Ovary (tissue), 9 donors: Measurements from ENCODE around the gene ARID5B. TPM values are rescaled to one million over a fixed set of nuclear protein-coding genes. Genes with fewer than 3 reads are reported as not detected.
"Not testable (repeated sequence)": the region's sequence is repeated elsewhere in the genome, so short reads cannot be mapped to it uniquely, and the experiment has no call there.

Experiments
- DNase-seq, 5 donors: peaks; one replicate each; pipeline ENCODE4 v3.0.0-alpha.2; 2019 to 2020
- H3K27ac ChIP-seq, 2 donors: fragments of 200-600 bp; one replicate each; pipeline versions ENCODE4 v1.5.1 to v1.8.0; 2019 to 2022
- H3K27me3 ChIP-seq: fragments of 200-600 bp; one replicate; pipeline ENCODE4 v1.8.0; 2022
- H3K36me3 ChIP-seq: fragments of 200-600 bp; sonication (generic); one replicate; pipeline ENCODE4 v1.5.1; 2019
- H3K4me1 ChIP-seq: one replicate; pipeline ENCODE4 v1.8.1; 2013; ENCODE audit warnings: mild to moderate bottlenecking, moderate library complexity; ENCODE audit not compliant: insufficient read depth
- H3K4me3 ChIP-seq: fragments of 200-600 bp; sonication (generic); one replicate; pipeline ENCODE4 v1.5.1; 2017
- H3K9me3 ChIP-seq, 2 donors: fragments of 200-600 bp in 1 of 2; sonication (generic) in 1 of 2; one replicate each; pipeline versions ENCODE4 v1.5.1 to v1.8.1; 2013 to 2019; ENCODE audit warnings: mild to moderate bottlenecking in 1 of 2, moderate library complexity in 1 of 2
- CTCF ChIP-seq, 3 donors: fragments of 450-650 bp in 2 of 3; fragments of 200-600 bp in 1 of 3; IDR thresholded peaks; one replicate each; pipeline versions ENCODE4 v1.5.1 to v1.8.0; 2016 to 2022; ENCODE audit warnings: antibody characterized with exemption in 3 of 3, mild to moderate bottlenecking in 1 of 3
- EP300 ChIP-seq: sonication (generic); formaldehyde crosslinking; IDR thresholded peaks from one replicate; pipeline ENCODE4 v1.6.1; 2017; ENCODE audit warnings: antibody characterized with exemption
- POLR2A ChIP-seq: fragments of 450-650 bp; IDR thresholded peaks from one replicate; pipeline ENCODE4 v1.6.1; 2017; ENCODE audit warnings: antibody characterized with exemption, mild to moderate bottlenecking, moderate library complexity
- WGBS, 3 donors: extraction: QIAGEN DNeasy Blood & Tissue Kit in 1 of 3; methylation state at CpG; one replicate each; pipeline versions ENCODE4 v1.1.5 to v1.1.7; 2013 to 2017; 5-methylcytosine and 5-hydroxymethylcytosine counted together
- intact Hi-C, 4 donors: fragments of 100-400 bp; cut with DNase I; formaldehyde crosslinking; loops; one replicate each; pipeline versions ENCODE4 v1.11.0 to v1.15.1; 2022 to 2023
- polyA plus RNA-seq, 2 donors: library from polyadenylated mRNA; stranded (reverse); fragments of 200-250 nt in 1 of 2; fragments of 350-450 nt in 1 of 2; fragmentation: Illumina TruSeq in 1 of 2; extraction: RNeasy Lipid Tissue Mini Kit (QIAGEN cat#74804) in 1 of 2; gene quantifications; one replicate each; pipeline ENCODE4 v1.2.3, GENCODE V29; 2013 to 2014
- total RNA-seq, 7 donors: library from RNA; depleted of rRNA in 2 of 7; stranded (reverse); fragments of >200 nt in 2 of 7; fragmentation: NEBNext Ultra II Directional in 3 of 7; extraction: Animal tissue kit (Norgen Biotek cat#: 25700) in 3 of 7; gene quantifications; one replicate each; pipeline versions ENCODE4 v1.1.0 to v1.2.4, GENCODE V29; 2016 to 2023
- donor health status: DM: no; HTN: no; CAD: no; lungs with moderate emphysema.
- donor health status: DM: no; HTN: no; CAD: no.
- donor health status: Bipolar disorder and iron deficiency.
- donor health status: DM: yes; HTN: yes; CAD: no.
- donor health status: DM: no; HTN: no; CAD: no.
- donor health status: DM: yes; HTN: yes; CAD: no.

The ARID5B gene
- total and polyA plus RNA-seq, 9 donors, result 18.3 to 61.8 (median 28.3) TPM

GRCh38 chr10:62025901-62026879 lies 124.7 kb downstream of the ARID5B start:
- intact Hi-C loops, result no loop called here
- H3K4me1 ChIP-seq, result peaks cover 2% of the 10 kb centered on the region
- no peak for DNase-seq
- H3K4me3 ChIP-seq, result no peak overlapping the region
- H3K9me3 ChIP-seq, result no peaks in the 10 kb centered on the region
- H3K27ac ChIP-seq, result no peak overlapping the region
- H3K27me3 ChIP-seq, result no peaks in the 10 kb centered on the region
- 45 to 53% (median 46%) methylated on average over 4 of the region's 4 CpGs for WGBS, 3 donors
- no peak for TF ChIP-seq CTCF (IDR thresholded peaks at IDR 0.05)
- no peak for TF ChIP-seq EP300
- no peak for TF ChIP-seq POLR2A
- H3K36me3 ChIP-seq, result no peaks in the 10 kb centered on the region

GRCh38 chr10:62027841-62028501 lies 126.5 kb downstream of the ARID5B start:
- H3K27ac ChIP-seq, result no peak overlapping the region

GRCh38 chr10:62028502-62028842 lies 127.0 kb downstream of the ARID5B start:
- intact Hi-C loops, H3K27ac ChIP-seq, H3K4me1 ChIP-seq, H3K36me3 ChIP-seq, H3K4me3 ChIP-seq, H3K27me3 ChIP-seq, DNase-seq, H3K9me3 ChIP-seq: not testable (repeated sequence)
- 95 to 97% (median 96%) methylated on average over 5 of the region's 5 CpGs for WGBS, 3 donors

More at GRCh38 chr10:62027841-62028501, 126.5 kb downstream of the ARID5B start:
- Histone ChIP-seq H3K4me1 (peaks cover 2% of the 10 kb centered on the region), H3K27me3 (no peaks in the 10 kb centered on the region), H3K9me3 (no peaks in the 10 kb centered on the region), H3K4me3 (no peak overlapping the region), H3K36me3 (no peaks in the 10 kb centered on the region)
- DNase-seq, result no peak
- TF ChIP-seq EP300 (no peak), POLR2A (no peak), CTCF (IDR thresholded peaks at IDR 0.05) (no peak)
- WGBS, 3 donors, result 89 to 93% (median 91%) methylated on average over 5 of the region's 5 CpGs
- intact Hi-C loops, result no loop called here

- no peaks in the 10 kb centered on the region for H3K36me3 ChIP-seq
These were observed 127.9 kb downstream of the ARID5B start for GRCh38 chr10:62029401-62029800.

More at GRCh38 chr10:62029401-62029800, 127.9 kb downstream of the ARID5B start:
- no peak overlapping the region for H3K4me3 ChIP-seq
- WGBS, 3 donors, result 83 to 92% (median 86%) methylated on average over 2 of the region's 2 CpGs
- H3K9me3 ChIP-seq, result no peaks in the 10 kb centered on the region
- intact Hi-C loops, result no loop called here
- H3K27me3 ChIP-seq, result no peaks in the 10 kb centered on the region
- H3K4me1 ChIP-seq, result peaks cover 2% of the 10 kb centered on the region
- TF ChIP-seq CTCF (IDR thresholded peaks at IDR 0.05), result no peak
- TF ChIP-seq POLR2A, result no peak
- no peak for TF ChIP-seq EP300
- no peak overlapping the region for H3K27ac ChIP-seq
- no peak for DNase-seq
